SK-N-SH treated with all-trans-retinoic acid at 6 μM for 48 hours (cell line): ENCODE measurements around the gene FBXL3.

ENCODE experiments used
- ATAC-seq: fragments of 200-7000 bp; cut with Tn5 transposase; 3 replicates; pipeline ENCODE4 v1.9.1; 2020; ENCODE audit warnings: mild to moderate bottlenecking, moderate library complexity
- BACH2 ChIP-seq: fragments of 250-450 bp; sonication (Bioruptor Pico); IDR thresholded peaks from 2 replicates; pipeline ENCODE4 v1.9.0; 2021; ENCODE audit warnings: mild to moderate bottlenecking, borderline replicate concordance
- CSDC2 ChIP-seq: fragments of 250-450 bp; sonication (Bioruptor Pico); IDR thresholded peaks from 2 replicates; pipeline ENCODE4 v1.5.0; 2020; ENCODE audit warnings: mild to moderate bottlenecking, moderate library complexity
- GLIS3 ChIP-seq: fragments of 250-450 bp; sonication (Bioruptor Pico); IDR thresholded peaks from 2 replicates; pipeline ENCODE4 v1.5.0; 2020; ENCODE audit warnings: mild to moderate bottlenecking, moderate library complexity
- ISL1 ChIP-seq: fragments of 250-450 bp; sonication (Bioruptor Pico); IDR thresholded peaks from 2 replicates; pipeline ENCODE4 v2.1.2; 2022; ENCODE audit warnings: mild to moderate bottlenecking, moderate library complexity
- OSR1 ChIP-seq: fragments of 250-450 bp; sonication (Bioruptor Pico); IDR thresholded peaks from 2 replicates; pipeline ENCODE4 v1.8.0; 2022; ENCODE audit warnings: moderate library complexity, mild to moderate bottlenecking, inconsistent platforms
- TCF4 ChIP-seq: fragments of 250-450 bp; sonication (Bioruptor Pico); IDR thresholded peaks from 2 replicates; pipeline ENCODE4 v1.8.0; 2021; ENCODE audit warnings: mild to moderate bottlenecking, moderate library complexity, borderline replicate concordance
- TOX ChIP-seq: fragments of 250-450 bp; sonication (Bioruptor Pico); IDR thresholded peaks from 2 replicates; pipeline ENCODE4 v1.8.0; 2021; ENCODE audit warnings: mild to moderate bottlenecking, moderate library complexity, borderline replicate concordance
- ZC3H10 ChIP-seq: fragments of 250-450 bp; sonication (Bioruptor Pico); IDR thresholded peaks from 2 replicates; pipeline ENCODE4 v1.5.1; 2021; ENCODE audit warnings: mild to moderate bottlenecking, moderate library complexity
- ZFP3 ChIP-seq: fragments of 250-450 bp; sonication (Bioruptor Pico); IDR thresholded peaks from 2 replicates; pipeline ENCODE4 v1.5.0; 2020; ENCODE audit warnings: mild to moderate bottlenecking, moderate library complexity
- ZFP30 ChIP-seq: fragments of 450-650 bp; formaldehyde crosslinking; IDR thresholded peaks from 2 replicates; pipeline ENCODE4 v1.5.0; 2022; ENCODE audit warnings: mild to moderate bottlenecking, moderate library complexity
- ZNF565 ChIP-seq: fragments of 450-650 bp; formaldehyde crosslinking; conservative IDR thresholded peaks from 2 replicates; pipeline ENCODE4 v1.5.0; 2020; ENCODE audit warnings: low read depth, mild to moderate bottlenecking, moderate library complexity
- ZNF70 ChIP-seq: fragments of 450-650 bp; formaldehyde crosslinking; IDR thresholded peaks from 2 replicates; pipeline ENCODE4 v1.5.0; 2020; ENCODE audit warnings: mild to moderate bottlenecking, moderate library complexity
- ZNF8 ChIP-seq: fragments of 450-650 bp; formaldehyde crosslinking; IDR thresholded peaks from 2 replicates; pipeline ENCODE4 v1.5.0; 2020; ENCODE audit warnings: mild to moderate bottlenecking, moderate library complexity
- TF ChIP-seq, protein P1 (sequence below): fragments of 250-450 bp; sonication (Bioruptor Pico); IDR thresholded peaks from 2 replicates; pipeline ENCODE4 v1.5.0; 2020; ENCODE audit warnings: mild to moderate bottlenecking, moderate library complexity
- TF ChIP-seq, protein P2 (sequence below): fragments of 250-450 bp; sonication (Bioruptor Pico); IDR thresholded peaks from 2 replicates; pipeline ENCODE4 v1.5.1; 2020; ENCODE audit warnings: low read depth, mild to moderate bottlenecking, moderate library complexity
- TF ChIP-seq, protein P3 (sequence below): fragments of 250-450 bp; sonication (Bioruptor Pico); IDR thresholded peaks from 2 replicates; pipeline ENCODE4 v1.8.0; 2021; ENCODE audit warnings: low read depth, mild to moderate bottlenecking, moderate library complexity, borderline replicate concordance
- TF ChIP-seq, protein P4 (sequence below): fragments of 250-450 bp; sonication (Bioruptor Pico); IDR thresholded peaks from 2 replicates; pipeline ENCODE4 v1.5.1; 2021; ENCODE audit warnings: mild to moderate bottlenecking, moderate library complexity

The FBXL3 gene

DNA sequence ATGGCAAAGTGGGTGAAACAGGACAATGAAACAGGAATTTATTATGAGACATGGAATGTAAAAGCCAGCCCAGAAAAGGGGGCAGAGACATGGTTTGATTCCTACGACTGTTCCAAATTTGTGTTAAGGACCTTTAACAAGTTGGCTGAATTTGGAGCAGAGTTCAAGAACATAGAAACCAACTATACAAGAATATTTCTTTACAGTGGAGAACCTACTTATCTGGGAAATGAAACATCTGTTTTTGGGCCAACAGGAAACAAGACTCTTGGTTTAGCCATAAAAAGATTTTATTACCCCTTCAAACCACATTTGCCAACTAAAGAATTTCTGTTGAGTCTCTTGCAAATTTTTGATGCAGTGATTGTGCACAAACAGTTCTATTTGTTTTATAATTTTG, 26.5 kb downstream of the FBXL3 start:
- no peak for ATAC-seq
- TF ChIP-seq, protein P1, sequence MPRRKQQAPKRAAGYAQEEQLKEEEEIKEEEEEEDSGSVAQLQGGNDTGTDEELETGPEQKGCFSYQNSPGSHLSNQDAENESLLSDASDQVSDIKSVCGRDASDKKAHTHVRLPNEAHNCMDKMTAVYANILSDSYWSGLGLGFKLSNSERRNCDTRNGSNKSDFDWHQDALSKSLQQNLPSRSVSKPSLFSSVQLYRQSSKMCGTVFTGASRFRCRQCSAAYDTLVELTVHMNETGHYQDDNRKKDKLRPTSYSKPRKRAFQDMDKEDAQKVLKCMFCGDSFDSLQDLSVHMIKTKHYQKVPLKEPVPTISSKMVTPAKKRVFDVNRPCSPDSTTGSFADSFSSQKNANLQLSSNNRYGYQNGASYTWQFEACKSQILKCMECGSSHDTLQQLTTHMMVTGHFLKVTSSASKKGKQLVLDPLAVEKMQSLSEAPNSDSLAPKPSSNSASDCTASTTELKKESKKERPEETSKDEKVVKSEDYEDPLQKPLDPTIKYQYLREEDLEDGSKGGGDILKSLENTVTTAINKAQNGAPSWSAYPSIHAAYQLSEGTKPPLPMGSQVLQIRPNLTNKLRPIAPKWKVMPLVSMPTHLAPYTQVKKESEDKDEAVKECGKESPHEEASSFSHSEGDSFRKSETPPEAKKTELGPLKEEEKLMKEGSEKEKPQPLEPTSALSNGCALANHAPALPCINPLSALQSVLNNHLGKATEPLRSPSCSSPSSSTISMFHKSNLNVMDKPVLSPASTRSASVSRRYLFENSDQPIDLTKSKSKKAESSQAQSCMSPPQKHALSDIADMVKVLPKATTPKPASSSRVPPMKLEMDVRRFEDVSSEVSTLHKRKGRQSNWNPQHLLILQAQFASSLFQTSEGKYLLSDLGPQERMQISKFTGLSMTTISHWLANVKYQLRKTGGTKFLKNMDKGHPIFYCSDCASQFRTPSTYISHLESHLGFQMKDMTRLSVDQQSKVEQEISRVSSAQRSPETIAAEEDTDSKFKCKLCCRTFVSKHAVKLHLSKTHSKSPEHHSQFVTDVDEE (CRISPR knock-in tag): no peak
- TF ChIP-seq, protein P2, sequence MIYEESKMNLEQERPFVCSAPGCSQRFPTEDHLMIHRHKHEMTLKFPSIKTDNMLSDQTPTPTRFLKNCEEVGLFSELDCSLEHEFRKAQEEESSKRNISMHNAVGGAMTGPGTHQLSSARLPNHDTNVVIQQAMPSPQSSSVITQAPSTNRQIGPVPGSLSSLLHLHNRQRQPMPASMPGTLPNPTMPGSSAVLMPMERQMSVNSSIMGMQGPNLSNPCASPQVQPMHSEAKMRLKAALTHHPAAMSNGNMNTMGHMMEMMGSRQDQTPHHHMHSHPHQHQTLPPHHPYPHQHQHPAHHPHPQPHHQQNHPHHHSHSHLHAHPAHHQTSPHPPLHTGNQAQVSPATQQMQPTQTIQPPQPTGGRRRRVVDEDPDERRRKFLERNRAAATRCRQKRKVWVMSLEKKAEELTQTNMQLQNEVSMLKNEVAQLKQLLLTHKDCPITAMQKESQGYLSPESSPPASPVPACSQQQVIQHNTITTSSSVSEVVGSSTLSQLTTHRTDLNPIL: no peak
- no peak for TF ChIP-seq ZFP30 (CRISPR knock-in tag)

DNA sequence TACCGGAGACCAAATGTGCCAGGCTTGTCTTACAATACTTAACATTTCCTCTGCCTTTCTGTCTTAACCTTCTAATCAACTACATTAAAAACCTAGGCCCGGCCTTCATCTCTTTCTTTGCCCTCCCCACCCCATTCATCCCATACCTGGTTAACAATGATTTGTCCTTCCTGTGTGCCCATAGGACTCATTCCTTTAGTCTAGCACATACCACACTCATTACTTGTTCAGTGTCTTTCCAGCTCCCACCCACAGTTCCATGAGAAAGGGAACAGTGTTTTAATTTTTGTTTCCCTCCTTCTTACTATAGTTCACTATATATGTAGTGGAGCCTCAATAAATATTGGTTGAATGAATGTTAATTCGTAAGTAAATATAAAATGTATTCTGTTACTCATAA, 32.7 kb downstream of the FBXL3 start:
- TF ChIP-seq BACH2 (CRISPR knock-in tag) (no peak), OSR1 (CRISPR knock-in tag) (no peak)
- ATAC-seq: no peak

DNA sequence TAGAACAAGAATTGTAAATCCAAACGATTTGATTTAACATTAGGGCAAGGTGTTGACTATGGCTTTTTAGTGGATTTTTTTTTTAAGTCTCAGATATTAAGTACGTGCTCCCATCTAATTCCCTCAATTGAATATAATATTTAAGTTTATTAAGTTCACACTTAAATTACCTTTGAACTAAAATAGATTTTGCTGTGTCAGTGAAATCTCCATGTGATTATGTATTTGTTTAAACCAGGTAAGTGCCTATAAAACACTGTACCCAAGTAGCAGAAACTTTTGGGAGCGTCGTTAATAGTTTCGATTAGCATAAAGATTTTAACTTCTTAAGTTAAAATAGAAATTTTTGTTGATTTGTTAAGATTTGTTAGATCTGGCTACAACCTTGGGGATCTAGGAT, 33.5 kb downstream of the FBXL3 start:
- ATAC-seq: no peak
- TF ChIP-seq ZFP3: no peak
- TF ChIP-seq TOX: no peak
- TF ChIP-seq, protein P1 (CRISPR knock-in tag): no peak
- no peak for TF ChIP-seq ZC3H10 (CRISPR knock-in tag)
- no peak for TF ChIP-seq ZFP30 (CRISPR knock-in tag)
- no peak for TF ChIP-seq GLIS3 (CRISPR knock-in tag)
- TF ChIP-seq ZNF70 (CRISPR knock-in tag): no peak
- TF ChIP-seq, protein P3, sequence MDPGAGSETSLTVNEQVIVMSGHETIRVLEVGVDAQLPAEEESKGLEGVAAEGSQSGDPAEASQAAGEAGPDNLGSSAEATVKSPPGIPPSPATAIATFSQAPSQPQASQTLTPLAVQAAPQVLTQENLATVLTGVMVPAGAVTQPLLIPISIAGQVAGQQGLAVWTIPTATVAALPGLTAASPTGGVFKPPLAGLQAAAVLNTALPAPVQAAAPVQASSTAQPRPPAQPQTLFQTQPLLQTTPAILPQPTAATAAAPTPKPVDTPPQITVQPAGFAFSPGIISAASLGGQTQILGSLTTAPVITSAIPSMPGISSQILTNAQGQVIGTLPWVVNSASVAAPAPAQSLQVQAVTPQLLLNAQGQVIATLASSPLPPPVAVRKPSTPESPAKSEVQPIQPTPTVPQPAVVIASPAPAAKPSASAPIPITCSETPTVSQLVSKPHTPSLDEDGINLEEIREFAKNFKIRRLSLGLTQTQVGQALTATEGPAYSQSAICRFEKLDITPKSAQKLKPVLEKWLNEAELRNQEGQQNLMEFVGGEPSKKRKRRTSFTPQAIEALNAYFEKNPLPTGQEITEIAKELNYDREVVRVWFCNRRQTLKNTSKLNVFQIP: no peak
- TF ChIP-seq, all 23 proteins: peak for 0

DNA sequence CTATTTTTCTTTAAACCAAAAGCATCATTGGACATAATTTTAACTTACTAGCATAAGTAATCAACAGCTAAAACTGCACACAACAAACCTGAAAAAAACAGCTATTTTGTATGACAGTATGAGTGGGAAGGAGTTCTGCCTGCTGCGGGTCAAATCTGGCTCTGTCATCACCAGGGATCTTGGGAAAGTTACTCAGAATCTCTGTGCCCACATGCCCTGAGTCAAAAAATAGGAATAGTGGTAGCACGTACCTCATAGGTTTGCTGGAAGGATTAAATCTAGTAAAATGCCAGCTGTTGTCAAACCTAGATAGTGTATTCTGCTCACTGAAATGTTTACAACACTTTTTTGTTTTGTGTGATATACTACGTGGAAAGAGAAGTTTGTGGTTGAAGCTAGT, 33.9 kb downstream of the FBXL3 start:
- ATAC-seq: 0 out of 3 replicates have a peak, but pooled peaks have one; percentile 2
- TF ChIP-seq CSDC2 (no peak), ZNF565 (CRISPR knock-in tag) (no peak)
- TF ChIP-seq, all 23 proteins: peak for 0

DNA sequence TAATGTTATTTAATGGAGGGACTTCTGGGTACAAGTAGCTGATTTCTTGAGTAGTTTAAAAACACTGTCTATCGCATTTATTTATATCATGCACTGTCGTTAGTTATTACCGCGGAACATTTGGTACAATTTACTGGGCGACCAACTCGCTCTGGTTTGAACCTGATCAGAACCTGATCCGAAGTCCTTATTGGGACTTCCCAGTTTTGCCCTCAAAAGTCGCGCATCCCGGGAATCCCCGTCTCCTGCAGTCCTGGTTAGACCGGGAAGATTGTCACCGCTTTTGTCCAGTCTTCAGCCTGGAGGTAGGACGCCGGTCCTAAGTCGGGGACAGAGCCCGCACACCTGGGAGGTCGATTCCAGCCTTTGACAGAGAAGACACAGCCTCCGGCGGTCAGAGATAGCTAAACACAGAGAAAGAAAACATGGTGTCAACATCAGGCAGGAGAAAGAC, 34.4 kb downstream of the FBXL3 start:
- TF ChIP-seq ISL1 (CRISPR knock-in tag) (no peak), ZNF565 (CRISPR knock-in tag) (no peak), TCF4 (CRISPR knock-in tag) (no peak), ZC3H10 (CRISPR knock-in tag) (no peak), ZNF8 (CRISPR knock-in tag) (no peak)
- TF ChIP-seq, protein P2: no peak
- TF ChIP-seq, protein P3: no peak
- TF ChIP-seq, protein P4, sequence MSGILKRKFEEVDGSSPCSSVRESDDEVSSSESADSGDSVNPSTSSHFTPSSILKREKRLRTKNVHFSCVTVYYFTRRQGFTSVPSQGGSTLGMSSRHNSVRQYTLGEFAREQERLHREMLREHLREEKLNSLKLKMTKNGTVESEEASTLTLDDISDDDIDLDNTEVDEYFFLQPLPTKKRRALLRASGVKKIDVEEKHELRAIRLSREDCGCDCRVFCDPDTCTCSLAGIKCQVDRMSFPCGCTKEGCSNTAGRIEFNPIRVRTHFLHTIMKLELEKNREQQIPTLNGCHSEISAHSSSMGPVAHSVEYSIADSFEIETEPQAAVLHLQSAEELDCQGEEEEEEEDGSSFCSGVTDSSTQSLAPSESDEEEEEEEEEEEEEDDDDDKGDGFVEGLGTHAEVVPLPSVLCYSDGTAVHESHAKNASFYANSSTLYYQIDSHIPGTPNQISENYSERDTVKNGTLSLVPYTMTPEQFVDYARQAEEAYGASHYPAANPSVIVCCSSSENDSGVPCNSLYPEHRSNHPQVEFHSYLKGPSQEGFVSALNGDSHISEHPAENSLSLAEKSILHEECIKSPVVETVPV (CRISPR knock-in tag): no peak
- peak; percentile 32 for ATAC-seq
